D341Med (cell line): ENCODE data around the gene TDRD15.
"Not testable (repeated sequence)": the region's sequence is repeated elsewhere in the genome, so short reads cannot be mapped to it uniquely, and the experiment has no call there.

Source experiments
- DNase-seq: peaks from one replicate; pipeline ENCODE4 v3.0.0; 2012; ENCODE audit warnings: low spot score

Gene TDRD15

DNA sequence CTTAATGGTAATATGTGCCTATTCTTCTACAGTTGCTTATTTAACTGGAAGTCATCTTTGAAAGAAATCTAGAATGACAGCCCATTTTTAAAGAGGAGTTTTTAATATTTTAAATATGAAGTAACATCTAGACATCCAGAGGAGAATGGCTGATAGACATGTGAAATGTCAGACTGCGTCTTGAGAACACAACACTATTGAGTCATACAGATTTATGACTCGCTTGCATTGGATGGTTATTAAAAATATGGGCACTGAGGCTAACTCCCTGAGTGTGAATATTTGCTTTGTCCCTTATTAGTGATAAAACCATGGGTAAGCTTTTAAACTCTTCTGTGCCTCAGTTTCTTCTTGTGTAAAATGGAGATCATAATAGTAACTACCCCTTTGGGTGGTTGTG lies 22.9 kb downstream of the TDRD15 start:
- DNase-seq: no peak

DNA sequence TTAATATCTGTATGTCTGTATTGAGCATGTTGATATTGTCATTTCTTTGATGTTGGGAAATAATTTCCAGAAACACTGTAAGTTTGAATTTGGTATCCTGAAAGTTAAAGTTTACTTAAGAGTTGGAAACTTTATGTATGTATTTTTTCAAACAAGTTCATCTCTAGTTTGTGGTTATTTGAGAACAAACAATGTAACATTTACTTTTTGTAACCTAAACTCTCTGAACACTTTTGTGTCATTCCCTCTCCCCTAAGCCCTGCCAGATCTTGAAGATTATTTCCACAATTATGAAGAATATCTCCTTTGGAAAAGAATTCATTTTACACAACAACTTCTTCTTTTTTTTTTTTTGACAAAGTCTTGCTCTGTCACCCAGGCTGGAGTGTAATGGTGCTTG lies 24.9 kb downstream of the TDRD15 start:
- DNase-seq: no peak

DNA sequence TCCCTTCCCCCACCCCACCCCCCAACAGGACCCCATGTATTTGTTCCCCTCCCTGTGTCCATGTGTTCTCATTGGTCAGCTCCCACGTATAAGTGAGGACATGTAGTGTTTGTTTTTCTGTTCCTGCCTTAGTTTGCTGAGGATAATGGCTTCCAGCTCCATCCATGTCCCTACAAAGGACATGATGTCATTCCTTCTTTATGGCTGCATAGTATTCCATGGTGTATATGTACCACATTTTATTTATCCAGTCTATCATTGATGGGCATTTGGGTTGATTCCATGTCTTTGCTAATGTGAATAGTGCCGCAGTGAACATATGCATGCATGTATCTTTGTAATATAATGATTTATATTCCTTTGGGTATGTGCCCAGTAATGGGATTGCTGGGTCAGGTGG lies 27.5 kb downstream of the TDRD15 start:
- not testable (repeated sequence) for DNase-seq

DNA sequence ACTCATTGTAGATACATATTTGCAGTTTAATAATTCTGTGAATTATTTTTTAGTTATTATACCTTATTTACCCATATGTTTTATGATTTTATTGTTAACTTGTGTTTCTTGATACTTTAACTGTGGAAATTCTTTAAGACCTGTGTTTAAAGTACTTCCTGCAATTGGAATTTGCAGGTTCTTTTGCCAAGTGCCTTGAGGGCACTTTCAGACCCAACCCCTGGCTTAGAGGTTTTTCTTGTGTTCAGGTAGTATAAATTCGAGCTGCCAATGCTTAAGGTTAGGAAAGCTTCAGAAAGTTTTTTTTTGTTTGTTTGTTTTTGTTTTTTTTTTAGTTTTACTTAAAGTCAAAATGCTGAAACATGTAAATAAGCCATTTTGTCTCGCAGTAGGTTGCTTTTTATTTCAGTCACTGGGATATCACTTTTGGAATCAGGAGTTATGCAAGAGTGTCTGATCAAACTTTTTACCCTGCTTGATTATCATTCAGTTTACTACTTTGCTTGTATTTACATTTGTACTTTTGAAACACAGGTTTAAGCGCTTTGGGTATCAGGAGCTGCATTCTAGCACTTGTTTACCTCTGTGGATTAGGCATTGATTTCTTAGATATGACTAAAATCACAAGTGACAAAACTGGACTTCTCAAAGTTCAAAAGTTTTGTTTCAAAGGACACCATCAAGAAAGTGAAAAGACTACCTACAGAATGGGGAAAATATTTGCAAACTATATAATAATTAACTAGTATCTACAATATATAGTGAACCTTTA lies 31.8 kb downstream of the TDRD15 start:
- DNase-seq: no peak

DNA sequence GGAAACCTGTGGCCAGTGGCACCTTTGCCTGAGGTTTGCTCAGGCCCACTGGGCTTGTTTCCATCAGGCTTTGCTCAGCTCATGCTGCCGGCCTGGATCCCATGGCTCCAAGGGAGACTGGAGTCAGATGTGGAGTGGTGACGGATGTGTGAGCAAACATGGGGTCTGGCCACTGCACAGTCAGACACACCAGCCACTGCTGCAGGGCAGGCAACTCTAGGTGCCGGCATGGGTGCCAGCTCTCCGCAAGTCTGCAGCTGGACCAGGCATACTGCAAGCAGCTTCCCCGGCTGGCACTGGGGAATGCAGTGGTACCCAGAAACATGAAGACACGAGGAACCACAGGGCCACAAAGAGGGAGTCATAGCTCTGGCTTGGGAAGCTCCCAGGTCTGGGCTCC lies 37.4 kb downstream of the TDRD15 start:
- DNase-seq: no peak

DNA sequence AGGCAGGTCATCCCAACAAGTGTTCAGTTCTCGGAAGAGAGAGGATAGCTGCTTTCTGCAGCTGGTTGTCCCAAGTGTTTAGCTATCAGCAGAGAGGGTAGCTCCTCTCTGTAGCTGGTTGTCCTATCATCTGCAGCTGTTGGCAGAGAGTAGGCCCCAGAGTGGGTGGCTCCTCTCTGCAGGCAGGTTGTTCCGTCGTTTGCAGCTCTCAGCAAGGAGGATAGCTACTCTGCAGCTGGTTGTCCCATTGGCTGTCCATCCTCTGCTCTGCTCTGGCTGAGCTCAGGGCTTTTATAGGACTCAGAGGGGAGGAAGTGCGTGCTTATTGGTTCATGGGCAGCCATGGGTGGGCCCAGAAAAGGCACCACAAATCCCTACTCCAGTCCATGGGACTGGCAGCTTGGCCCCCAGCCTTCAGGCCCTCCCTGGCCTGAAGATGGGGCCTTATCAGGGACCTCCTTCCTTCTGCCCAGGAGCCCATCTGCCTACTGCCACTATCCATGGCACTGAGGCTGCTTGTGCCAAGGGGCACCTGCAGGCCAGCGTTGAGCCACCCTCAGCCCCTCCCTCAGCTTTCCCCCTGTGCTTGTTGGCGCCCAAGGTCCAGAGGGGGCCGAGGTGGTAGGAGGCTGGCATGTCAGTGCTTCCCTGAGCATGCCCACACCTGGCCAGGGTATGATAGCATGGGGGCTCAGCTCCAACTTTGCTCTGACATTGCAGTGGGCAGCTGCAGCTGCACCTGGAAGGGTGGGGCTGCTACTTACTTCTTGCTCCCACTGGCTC lies 38.3 kb downstream of the TDRD15 start:
- no peak for DNase-seq

DNA sequence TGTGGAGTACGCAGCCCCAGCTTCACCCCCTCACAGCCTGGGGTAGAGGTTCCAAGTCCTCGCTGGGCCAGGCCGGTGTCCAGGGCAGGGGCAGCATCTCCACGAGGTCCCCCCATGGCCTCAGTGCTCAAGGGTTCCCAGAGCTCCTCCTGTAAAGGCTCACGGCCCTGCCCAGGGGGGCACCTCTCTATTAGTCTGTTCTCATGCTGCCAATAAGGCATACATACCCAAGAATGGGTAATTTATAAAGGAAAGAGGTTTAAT lies 38.8 kb downstream of the TDRD15 start:
- no peak for DNase-seq

DNA sequence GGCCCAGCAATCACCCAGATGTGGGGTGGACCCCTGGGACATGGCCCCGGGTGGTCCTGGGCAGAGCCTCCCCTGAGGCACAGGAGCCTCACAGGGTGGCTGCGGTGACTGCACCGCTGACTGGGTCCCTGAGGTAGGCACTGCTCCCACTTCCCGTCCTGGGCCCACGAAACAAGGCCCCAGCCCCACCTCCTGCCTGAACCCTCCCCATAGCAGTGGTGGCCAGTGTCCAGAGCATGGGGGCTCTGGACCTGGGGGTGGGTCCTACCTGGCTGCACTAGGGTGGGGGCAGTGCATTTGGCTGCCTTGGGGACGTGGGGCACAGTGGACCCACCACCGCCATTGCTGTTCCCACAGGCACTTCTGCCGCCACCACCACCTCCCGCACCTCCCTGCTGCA lies 39.4 kb downstream of the TDRD15 start:
- DNase-seq: no peak

DNA sequence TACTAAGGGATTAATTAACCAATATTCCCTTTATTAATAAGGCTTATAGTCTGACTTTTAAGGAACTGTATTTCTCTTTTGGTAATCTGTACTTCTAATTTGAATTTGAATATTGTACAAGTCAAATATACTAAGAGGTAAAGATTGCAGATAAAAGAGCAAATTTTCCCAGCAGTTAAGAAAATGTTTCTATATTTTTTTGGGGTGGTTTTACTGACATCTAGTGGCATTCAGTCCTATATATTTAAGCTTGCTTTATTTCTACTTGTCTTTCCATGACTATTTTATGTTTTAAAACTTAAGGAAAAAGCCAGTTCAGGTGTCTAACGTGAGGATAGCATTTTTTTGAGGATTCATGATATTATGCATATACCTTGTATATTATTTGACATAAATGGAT lies 41.6 kb downstream of the TDRD15 start:
- no peak for DNase-seq

DNA sequence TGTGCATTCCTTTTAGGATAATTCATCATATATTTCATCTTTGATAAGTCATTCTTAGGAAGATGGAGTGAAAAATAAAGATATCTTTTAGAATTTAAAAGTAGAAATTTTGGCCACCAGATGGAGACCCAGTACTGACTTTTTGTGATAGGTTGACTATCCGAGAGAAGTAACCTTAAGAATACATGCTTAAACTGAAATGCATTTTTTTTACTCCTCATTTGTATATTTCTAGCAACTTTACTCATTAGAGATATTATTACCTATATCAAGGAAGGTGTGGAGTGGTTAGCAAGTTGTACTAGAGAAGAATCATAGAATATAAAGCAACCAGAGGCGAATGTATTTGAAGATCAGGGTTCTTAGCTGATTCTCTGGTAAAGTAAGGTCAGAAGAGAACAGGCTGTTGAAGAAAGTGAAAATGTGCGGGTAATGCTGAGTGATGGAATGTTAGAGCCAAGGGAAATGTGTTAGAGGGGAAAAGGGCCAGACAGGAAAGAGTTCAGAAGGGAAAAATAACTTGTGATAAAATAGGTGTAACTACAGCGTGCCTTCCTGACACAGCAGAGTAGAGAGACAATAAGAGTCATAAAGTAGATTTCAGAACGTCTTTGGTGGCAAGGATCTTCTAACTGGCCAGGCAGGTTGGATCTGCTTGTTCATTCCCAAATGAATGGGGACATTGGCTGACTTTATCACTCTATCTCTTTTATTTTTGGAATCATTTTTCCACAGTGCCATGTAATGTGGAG lies 52.3 kb downstream of the TDRD15 start:
- DNase-seq: no peak

DNA sequence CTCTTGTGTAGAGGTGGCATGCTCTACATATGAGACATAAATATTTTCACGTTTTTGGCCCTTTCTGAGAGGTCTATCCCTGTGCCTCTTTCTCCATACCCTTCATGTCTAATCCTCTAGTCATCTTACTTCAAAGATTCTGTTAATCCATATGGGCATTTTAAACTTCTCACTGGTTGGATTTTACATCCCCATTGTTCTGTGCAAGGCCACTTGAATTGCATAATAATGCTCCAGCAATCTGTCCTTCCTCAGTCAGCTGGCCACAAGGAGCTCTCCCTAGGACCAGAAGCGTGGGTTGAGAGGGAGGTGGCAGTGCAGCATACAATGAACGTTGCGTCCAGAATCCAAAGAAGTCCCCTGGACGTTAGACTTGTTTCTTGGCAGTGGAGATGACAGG lies 58.2 kb downstream of the TDRD15 start:
- DNase-seq: no peak

DNA sequence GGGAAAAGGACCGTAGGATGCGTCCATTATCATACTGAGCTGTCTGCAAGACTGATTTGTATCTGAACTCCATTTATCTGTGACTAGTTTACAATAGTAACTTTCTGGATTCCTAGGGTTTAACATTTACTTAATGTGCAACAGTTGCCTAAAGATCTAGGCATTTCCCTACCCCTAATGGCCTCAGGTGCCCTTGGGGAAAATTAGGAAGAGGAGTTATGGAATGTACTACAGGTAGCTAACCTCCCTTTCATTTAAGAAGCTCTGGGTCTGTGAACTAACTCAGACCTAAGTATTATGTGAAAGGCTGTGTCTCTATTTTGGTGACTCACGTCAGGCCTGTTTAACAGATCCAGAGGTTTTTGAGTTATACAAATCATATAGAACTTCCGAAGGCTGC lies 59.5 kb downstream of the TDRD15 start:
- no peak for DNase-seq

DNA sequence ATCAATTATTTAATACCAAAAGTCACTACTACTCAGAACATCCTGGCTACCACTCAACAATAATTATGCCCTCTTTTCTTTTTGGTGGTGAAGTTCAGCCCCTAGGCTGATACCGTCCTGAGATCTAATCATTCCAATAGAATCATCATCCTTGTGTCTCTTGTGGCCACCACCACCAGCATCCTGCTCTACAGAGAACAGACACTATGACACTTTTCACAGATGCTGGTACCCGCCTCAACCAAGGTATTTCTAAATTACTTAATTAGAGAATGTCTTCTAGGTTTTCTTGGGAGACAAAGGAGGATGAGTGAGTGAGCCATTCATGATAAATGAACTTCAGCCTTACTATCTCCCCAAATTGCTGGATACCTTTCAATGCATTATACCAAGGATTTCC lies 60.0 kb downstream of the TDRD15 start:
- no peak for DNase-seq

DNA sequence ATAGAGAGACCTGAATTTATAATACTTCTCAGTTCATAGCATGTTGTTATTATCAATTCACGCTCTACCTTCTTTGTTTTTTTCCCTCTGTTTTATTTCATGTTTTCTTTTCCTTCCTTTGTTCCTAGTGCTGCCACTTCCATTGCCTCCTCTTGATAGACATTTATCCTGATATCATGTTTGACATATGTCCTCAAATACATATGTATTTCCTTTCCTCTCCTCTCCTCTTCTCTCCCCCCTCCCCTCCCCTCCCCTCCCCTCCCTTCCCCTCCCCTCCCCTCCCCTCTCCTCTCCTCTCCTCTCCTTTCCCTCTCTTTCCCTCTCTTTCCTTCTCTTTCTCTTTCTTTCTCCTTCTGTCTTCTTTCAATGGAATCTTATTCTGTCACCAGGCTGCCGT lies 67.8 kb downstream of the TDRD15 start:
- DNase-seq: no peak
